Embryonic facial prominence (tissue), 1 donor: ENCODE measurements around the gene COPS6.
A peak's percentile ranks its signal among the peaks of the same experiment; 100 is the strongest.

Source experiments
- DNase-seq: peaks from one replicate; pipeline ENCODE4 v3.0.0-alpha.2; 2016; ENCODE audit errors: extremely low spot score

COPS6 gene

GRCh38 chr7:100088621-100089457 is at the start of gene COPS6:
TSS of gene COPS6 (plus strand) at chr7:100088969. CDS start at chr7:100088991, 22 bp downstream.
- DNase-seq, result peak; percentile 34

GRCh38 chr7:100040575-100040974 is 48.2 kb upstream of the COPS6 start:
- no peak for DNase-seq

GRCh38 chr7:100044718-100045117 is 44.1 kb upstream of the COPS6 start:
- no peak for DNase-seq

DNA sequence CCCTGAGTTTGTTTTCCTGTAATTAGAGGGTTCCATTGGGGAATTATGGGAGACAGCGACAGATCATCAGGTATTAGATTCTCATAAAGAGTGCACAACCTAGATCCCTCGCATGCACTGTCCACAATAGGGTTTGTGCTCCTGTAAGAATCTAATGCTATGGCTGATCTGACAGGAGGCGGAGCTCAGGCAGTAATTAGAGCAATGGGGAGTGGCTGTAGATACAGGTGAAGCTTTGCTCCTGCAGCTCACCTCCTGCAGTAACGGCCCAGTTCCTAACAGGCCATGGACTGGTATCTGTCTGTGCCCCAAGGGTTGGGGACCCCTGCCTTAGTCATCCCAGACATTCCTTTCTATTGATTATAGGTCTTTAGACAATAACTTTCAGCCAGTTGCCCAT is 40.1 kb upstream of the COPS6 start:
- DNase-seq, result no peak

DNA sequence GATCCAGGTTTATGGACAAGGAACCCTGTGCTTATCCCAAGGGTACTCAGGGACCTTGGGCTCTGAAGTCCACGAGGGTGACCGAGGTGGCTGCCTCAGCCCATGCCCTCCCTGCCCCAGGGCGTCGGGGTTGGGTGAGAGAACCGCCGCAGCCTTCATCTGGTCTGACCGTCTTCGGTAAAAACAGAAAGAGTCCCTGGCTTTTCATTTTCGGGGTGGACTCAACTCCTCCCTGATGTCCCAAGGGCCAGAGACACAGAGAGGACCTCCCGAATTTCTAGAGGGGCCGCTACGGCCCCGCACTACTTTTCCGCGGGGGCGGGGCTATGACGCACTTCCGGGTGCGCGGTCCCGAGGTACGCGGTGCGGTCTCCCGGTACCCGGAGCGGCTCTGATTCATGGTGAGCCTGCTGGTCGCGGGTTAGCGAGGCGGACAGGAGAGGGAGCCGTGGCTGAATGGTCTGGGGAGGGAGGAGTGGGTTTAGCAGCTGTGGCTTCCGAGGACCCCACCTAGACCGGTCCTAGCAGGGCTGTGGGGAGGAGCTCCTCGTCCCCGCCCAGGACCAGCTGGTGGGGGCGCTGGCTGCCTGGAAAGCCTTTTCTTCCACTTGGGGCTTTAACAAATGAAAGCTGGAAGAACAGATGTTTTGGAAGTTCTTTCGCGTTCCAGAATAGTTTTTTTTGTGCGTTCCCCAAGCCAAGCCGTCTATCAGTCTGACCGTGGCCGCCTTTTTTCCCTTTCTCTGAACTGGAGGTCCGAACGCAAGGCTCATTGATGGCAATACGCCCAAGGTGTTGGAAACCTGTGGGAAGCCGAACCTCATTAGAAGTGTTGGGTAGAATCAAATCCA is 39.1 kb upstream of the COPS6 start, which contains the start of gene ZSCAN21:
TSS of gene ZSCAN21 (plus strand) at position 334 of the 851 bp plus-strand sequence. CDS start 7,233 bp downstream, outside the sequence.
- DNase-seq, result peak; percentile 65

- no peak for DNase-seq
Measured at GRCh38 chr7:100051611-100052010, 37.2 kb upstream of the COPS6 start.

- peak; percentile 16 for DNase-seq
Measured at GRCh38 chr7:100053215-100053614, 35.6 kb upstream of the COPS6 start.

GRCh38 chr7:100057006-100057405 is 31.8 kb upstream of the COPS6 start:
- no peak for DNase-seq

DNA sequence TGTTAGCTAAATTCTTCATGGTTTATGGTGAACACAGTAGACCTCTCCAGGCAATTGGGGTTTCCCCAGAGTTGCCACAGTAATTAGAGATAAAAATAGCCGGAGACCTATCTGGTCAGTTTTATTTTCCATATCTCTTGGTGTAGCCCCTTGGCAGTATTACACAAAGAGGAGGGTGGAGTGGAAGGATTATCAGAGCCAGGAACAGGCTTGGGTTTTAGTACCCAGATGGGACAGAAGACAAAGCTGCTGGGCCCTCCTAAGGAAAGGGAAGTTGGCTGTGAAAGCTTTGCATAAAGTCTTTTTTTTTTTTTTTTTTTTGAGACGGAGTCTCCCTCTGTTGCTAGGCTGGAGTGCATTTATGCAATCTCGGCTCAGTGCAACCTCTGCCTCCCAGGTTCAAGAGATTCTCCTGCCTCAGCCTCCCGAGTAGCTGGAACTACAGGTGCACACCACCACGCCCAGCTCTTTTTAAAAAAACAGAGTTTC is 29.5 kb upstream of the COPS6 start:
- DNase-seq, result no peak

- no peak for DNase-seq
Measured at GRCh38 chr7:100061518-100062193, 27.1 kb upstream of the COPS6 start.

GRCh38 chr7:100063376-100063775 is 25.4 kb upstream of the COPS6 start:
- no peak for DNase-seq

- no peak for DNase-seq
Measured at GRCh38 chr7:100064162-100064561, 24.6 kb upstream of the COPS6 start.

DNA sequence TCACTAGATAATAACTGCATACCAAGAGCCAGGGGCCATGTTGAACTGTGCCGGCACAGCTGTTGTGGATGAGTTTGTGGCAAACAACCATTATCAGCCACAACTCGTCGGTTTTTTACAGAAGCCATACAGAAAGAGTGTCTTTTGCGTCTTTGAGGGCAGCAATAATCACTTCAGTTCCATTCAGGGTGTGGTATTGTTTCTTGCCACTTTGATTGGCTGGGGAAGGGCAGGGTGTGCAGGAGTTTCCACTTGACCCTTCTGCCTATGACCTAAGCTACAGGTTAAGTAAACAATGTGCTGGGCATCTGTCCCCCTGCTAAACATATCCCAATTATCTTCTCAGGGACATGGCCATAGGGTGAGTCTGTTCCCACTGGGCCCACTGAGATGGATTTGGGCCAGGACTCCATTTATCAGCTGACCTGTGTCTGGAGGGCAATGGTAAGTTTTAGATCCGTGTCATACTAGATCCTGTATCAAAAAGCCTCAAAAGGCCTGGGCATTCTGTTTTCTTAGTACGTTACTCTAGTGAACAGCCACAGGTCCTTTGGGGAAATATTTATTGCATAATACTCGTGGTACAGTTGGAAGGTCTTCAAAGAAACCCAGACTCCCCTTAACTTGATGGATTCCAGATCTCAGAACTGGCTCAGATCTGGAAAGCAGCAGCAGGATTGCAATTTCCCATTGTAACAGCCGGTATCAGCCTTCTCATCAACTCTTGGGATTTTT is 23.1 kb upstream of the COPS6 start:
- DNase-seq, result no peak

DNA sequence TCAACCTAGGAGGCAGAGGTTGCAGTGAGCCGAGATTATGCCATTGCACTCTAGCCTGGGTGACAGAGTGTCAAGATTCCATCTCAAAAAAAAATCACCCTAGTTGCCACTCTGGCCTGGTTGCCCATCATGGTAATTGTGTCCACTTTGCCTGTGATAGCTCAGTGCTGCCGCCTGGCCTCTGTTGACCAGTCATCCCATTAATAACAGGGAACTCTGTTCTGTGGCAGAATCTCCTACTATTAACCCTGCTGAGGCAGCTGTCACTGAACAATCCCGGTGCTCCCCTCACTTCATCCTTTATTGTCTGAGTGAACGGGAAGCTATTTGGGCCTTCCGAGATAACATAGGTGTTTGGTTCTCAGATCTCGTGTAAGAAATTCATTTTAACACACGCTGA is 21.8 kb upstream of the COPS6 start:
- DNase-seq, result no peak

DNA sequence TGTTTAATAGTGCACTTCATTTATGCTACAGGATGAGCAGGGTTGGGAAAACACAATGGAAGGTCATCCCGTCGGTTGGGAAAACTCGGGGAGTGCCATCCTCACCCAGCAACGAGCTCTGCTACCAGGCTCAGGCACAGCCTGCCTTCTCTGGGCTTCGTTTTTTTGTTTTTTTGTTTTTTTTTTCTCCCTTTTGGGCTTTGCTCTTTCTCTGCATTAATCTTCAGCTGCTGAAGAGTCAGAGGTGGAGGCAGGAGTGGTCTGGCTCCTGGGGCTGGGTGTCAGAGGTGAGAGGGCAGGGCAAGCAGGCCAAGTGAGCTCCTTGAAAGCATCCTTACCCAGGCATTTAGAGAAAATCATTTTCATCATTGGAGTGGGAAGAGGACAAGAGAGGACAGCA is 18.8 kb upstream of the COPS6 start:
- no peak for DNase-seq

GRCh38 chr7:100071018-100071723 is 17.6 kb upstream of the COPS6 start:
- DNase-seq, result no peak

DNA sequence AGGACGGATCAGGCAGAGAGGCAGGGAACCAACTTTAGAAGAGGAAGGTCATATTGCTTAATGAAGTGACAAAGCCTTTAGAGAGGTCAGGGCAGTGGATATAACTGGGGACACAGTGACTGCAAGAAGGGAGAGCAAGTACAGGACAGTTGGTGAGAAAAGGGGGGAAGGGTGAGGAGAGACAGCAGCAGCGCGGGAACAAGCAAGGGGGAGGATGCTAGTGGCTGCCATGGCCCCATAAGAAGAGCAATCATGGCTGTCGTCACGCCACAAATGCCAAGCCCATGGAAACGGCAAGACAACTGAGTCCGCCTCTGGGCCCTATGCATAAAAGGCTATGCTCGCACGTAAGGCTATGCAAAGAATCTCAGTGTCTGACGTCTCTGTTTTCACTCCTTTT is 16.3 kb upstream of the COPS6 start:
- no peak for DNase-seq

DNA sequence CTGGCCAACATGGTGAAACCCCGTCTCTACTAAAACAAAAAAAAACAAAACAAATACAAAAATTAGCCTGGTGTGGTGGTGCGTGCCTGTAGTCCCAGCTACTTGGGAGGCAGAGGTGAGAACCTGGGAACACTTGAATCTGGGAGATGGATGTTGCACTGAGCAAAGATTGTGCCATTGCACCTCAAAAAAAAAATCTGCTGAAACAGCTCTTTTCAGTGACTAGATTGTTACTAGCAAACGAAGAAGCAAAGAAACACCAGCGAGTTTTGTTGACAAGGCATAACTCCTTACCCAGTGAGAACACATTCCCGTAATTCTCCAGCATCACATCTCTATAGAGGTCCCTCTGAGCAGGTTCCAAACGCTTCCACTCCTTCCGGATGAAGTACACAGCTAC is 13.9 kb upstream of the COPS6 start:
- DNase-seq, result no peak

DNA sequence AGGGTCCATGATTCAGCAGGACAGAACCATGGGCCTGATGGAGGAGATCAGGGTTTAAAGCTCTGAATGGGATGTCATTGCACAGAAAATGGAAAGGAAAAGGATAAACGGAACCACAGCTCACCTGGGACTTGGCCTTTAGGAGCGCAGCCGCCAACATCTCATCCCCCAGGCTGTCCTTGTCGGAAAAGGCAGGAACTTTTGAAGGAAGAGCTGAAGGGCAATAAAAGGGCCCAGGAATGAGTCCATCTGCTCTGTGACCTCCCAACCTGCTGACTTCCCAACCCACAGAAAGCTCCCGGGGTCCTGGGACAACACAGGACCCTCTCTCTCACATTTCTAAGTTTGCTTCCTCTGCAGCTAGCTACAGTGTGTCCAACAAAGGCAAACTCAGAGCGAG is 13.4 kb upstream of the COPS6 start:
- DNase-seq, result no peak

GRCh38 chr7:100077205-100077604 is 11.6 kb upstream of the COPS6 start:
- no peak for DNase-seq
